OCI-LY3 (cell line): ENCODE results near the gene CRABP1.

Experiments
- H2AFZ ChIP-seq: fragments of 200-600, 300-600 bp; shearing (Covaris generic); 2 replicates; pipeline ENCODE4 v1.6.0; 2014; ENCODE audit warnings: antibody characterized with exemption, low read depth, low read length
- H3K27ac ChIP-seq: fragments of 200-600, 300-600 bp; sonication (generic); 2 replicates; pipeline ENCODE4 v1.5.1; 2014; ENCODE audit warnings: mild to moderate bottlenecking, low read length, moderate library complexity, mixed read lengths
- H3K27me3 ChIP-seq: fragments of 200-600, 300-600 bp; sonication (generic); 2 replicates; pipeline ENCODE4 v1.6.1; 2014; ENCODE audit warnings: low read depth, low read length, mixed read lengths
- H3K36me3 ChIP-seq: fragments of 200-600, 300-600 bp; sonication (generic); replicated peaks from 2 replicates; pipeline ENCODE3; 2014; ENCODE audit warnings: low read depth, low read length, mixed read lengths
- H3K4me1 ChIP-seq: fragments of 300-600, 200-600 bp; sonication (generic); 2 replicates; pipeline ENCODE4 v1.6.1; 2014; ENCODE audit warnings: low read length, mixed read lengths
- H3K4me2 ChIP-seq: fragments of 200-600, 300-600 bp; sonication (generic); 2 replicates; pipeline ENCODE4 v1.6.1; 2014; ENCODE audit warnings: low read length, mixed read lengths
- H3K4me3 ChIP-seq: fragments of 300-600, 200-600 bp; sonication (generic); 2 replicates; pipeline ENCODE4 v1.5.1; 2014; ENCODE audit warnings: antibody characterized with exemption, mild to moderate bottlenecking, low read length, moderate library complexity
- H3K79me2 ChIP-seq: fragments of 300-600, 200-600 bp; shearing (Covaris generic); 2 replicates; pipeline ENCODE4 v1.6.1; 2014; ENCODE audit warnings: mild to moderate bottlenecking, low read length, mixed read lengths
- H3K9ac ChIP-seq: fragments of 300-600, 200-600 bp; shearing (Covaris generic); 2 replicates; pipeline ENCODE4 v1.6.0; 2014; ENCODE audit warnings: mild to moderate bottlenecking, low read length, moderate library complexity
- H3K9me3 ChIP-seq: fragments of 200-600, 300-600 bp; shearing (Covaris generic); 2 replicates; pipeline ENCODE4 v1.6.1; 2014; ENCODE audit warnings: low read length, mixed read lengths; ENCODE audit not compliant: insufficient read depth
- H4K20me1 ChIP-seq: fragments of 200-600, 300-600 bp; sonication (generic); 2 replicates; pipeline ENCODE4 v1.6.1; 2016; ENCODE audit warnings: low read length, mixed read lengths; ENCODE audit not compliant: insufficient read depth
- EZH2phosphoT487 ChIP-seq: fragments of 200-600 bp; shearing (Covaris generic); IDR thresholded peaks from 2 replicates; pipeline ENCODE4 v1.6.1; 2018; ENCODE audit warnings: antibody characterized with exemption, mixed run types, low read depth
- TF ChIP-seq, protein P1 (sequence below): fragments of 200-600, 300-600 bp; sonication (generic); IDR thresholded peaks from 2 replicates; pipeline ENCODE4 v1.5.1; 2014; ENCODE audit warnings: antibody characterized with exemption, low read length, low read depth

The CRABP1 gene

DNA sequence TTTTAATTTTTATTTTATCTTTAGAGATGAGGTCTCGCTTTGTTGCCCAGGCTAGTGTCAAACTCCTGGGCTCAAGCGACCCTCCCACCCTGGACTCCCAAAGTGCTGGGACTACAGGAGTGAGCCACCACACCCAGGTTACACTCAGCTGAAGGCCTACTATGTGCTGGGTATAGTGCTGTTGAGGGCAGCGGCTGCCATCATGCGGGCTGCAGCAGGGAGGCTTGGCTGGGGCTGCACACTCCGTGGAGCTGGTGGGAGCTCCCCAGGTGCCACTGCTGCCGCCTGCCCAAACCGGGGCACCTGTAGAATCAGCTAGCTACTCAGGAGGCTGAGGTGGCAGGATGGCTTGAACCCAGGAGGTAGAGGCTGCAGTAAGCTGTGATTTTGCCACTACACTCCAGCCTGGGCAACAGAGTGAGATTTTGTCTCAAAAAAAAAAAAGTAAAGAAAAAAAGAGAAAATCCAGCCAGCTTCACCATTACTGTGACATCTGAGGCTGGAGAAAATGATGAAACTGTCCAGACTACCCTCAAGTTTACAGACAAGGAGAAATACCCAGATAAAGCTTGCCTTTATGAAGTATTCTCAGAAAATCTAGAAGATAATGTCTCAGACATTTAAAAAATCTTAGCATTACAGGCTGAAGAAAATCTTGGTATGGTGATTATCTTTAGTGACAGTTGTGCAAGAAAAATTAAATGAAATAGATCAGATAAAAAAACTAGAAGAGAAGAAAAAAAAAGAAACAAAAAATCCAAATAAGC is 42.1 kb downstream of the CRABP1 start:
- H3K27ac ChIP-seq = no peak overlapping the region
- H3K79me2 ChIP-seq = no peaks in the 10 kb centered on the region
- no peaks in the 10 kb centered on the region for H3K4me1 ChIP-seq
- no peaks in the 10 kb centered on the region for H3K9me3 ChIP-seq
- no peak overlapping the region for H2AFZ ChIP-seq
- no peaks in the 10 kb centered on the region for H4K20me1 ChIP-seq
- H3K4me3 ChIP-seq = no peak overlapping the region
- TF ChIP-seq EZH2phosphoT487 = no peak
- TF ChIP-seq, protein P1, sequence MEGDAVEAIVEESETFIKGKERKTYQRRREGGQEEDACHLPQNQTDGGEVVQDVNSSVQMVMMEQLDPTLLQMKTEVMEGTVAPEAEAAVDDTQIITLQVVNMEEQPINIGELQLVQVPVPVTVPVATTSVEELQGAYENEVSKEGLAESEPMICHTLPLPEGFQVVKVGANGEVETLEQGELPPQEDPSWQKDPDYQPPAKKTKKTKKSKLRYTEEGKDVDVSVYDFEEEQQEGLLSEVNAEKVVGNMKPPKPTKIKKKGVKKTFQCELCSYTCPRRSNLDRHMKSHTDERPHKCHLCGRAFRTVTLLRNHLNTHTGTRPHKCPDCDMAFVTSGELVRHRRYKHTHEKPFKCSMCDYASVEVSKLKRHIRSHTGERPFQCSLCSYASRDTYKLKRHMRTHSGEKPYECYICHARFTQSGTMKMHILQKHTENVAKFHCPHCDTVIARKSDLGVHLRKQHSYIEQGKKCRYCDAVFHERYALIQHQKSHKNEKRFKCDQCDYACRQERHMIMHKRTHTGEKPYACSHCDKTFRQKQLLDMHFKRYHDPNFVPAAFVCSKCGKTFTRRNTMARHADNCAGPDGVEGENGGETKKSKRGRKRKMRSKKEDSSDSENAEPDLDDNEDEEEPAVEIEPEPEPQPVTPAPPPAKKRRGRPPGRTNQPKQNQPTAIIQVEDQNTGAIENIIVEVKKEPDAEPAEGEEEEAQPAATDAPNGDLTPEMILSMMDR = no peak
- no peak overlapping the region for H3K9ac ChIP-seq
- no peak overlapping the region for H3K4me2 ChIP-seq
- no peaks in the 10 kb centered on the region for H3K36me3 ChIP-seq
- H3K27me3 ChIP-seq = peaks cover 42% of the 10 kb centered on the region

DNA sequence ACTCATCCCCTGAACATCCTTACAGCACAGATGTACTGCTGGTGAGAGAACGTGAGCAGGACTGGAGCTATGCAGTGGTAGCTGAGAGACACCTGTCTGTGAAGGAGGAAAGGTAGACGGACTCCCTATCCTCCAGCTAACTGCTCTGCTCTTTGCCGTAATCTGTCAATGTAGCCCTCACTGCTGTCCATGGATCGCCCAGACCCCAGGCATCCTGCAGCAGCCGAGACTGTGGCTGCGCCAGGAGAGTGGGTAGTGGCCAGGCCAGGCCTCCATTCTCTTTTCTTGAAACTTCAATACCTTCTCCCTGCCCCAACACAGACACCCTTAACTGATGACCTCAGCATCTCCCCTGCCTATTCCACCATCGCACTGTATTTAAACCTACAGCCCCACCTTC is 44.5 kb downstream of the CRABP1 start:
- no peak overlapping the region for H3K4me3 ChIP-seq
- H3K27ac ChIP-seq = no peak overlapping the region
- no peak for TF ChIP-seq EZH2phosphoT487
- TF ChIP-seq, protein P1 = no peak
- no peaks in the 10 kb centered on the region for H3K4me1 ChIP-seq
- H3K36me3 ChIP-seq = no peaks in the 10 kb centered on the region
- H2AFZ ChIP-seq = no peak overlapping the region
- H3K79me2 ChIP-seq = no peaks in the 10 kb centered on the region
- no peak overlapping the region for H3K9ac ChIP-seq
- no peaks in the 10 kb centered on the region for H3K9me3 ChIP-seq
- H3K27me3 ChIP-seq = peaks cover 49% of the 10 kb centered on the region
- no peak overlapping the region for H3K4me2 ChIP-seq
- H4K20me1 ChIP-seq = no peaks in the 10 kb centered on the region

DNA sequence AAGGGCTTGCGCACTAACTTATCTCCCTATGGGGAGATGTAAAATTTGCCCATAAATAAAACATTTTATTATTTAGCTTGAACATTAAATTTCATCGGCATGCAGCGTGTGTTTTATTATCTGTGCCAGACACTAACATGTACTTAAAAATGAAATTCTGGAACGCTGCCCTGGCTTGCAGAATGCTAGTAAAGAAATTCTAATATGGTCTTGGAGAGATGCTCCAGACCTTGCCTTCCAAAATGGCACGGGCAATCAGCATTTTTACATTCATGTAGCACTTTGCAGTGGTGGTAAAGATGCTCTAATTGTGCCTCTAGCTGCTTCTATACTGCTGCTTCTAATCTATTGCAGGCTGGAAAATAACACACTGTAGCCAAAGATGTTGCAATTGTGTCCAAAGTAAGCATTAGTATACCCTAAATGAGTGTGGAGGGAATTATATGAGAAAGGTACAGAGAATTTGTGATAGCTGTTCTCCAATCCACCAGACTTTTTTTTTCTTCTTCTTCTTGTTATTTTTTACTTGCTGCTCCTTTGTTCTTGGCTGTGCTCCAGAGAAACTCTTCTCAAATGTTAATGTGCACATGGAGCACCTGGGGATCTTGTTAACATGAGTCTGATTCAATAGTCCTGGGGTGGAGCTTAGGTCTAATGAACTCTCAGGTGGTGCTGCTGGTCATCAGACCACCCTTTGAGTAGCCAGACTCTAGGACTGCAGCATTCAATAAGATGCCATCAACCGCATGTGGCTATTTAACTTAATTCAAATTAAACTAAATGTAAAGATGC is 47.3 kb downstream of the CRABP1 start:
- Histone ChIP-seq H3K27me3 (peaks cover 52% of the 10 kb centered on the region), H3K4me3 (no peak overlapping the region), H3K4me2 (no peak overlapping the region), H3K4me1 (no peaks in the 10 kb centered on the region), H3K9me3 (no peaks in the 10 kb centered on the region), H3K36me3 (no peaks in the 10 kb centered on the region), H3K79me2 (no peaks in the 10 kb centered on the region), H3K27ac (no peak overlapping the region), H4K20me1 (no peaks in the 10 kb centered on the region), H2AFZ (no peak overlapping the region), H3K9ac (no peak overlapping the region)
- TF ChIP-seq EZH2phosphoT487 = no peak
- TF ChIP-seq, protein P1 = no peak

DNA sequence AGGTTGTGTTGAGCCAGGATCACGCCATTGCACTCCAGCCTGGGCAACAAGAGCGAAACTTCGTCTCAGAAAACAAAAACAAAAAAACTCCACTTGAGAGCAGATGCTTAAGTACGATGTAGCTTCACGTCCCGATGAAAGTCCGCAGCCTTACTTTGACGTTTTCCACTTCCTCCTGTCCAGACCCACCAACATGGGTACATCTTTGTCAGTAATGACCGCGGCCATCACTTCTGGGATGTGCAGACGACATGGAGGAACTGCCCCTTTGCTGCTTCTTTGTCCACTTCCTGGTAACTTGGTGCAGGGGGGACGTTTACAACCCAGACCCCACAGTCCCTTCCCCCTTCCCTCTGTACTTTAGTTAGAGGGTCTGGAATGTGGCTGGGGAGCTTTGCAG is 48.7 kb downstream of the CRABP1 start:
- no peaks in the 10 kb centered on the region for H3K4me1 ChIP-seq
- TF ChIP-seq, protein P1 = no peak
- no peak for TF ChIP-seq EZH2phosphoT487
- H2AFZ ChIP-seq = no peak overlapping the region
- peaks cover 41% of the 10 kb centered on the region for H3K27me3 ChIP-seq
- H3K4me3 ChIP-seq = no peak overlapping the region
- H3K27ac ChIP-seq = no peak overlapping the region
- no peak overlapping the region for H3K9ac ChIP-seq
- no peaks in the 10 kb centered on the region for H3K79me2 ChIP-seq
- H3K4me2 ChIP-seq = no peak overlapping the region
- no peaks in the 10 kb centered on the region for H3K9me3 ChIP-seq
- H3K36me3 ChIP-seq = no peaks in the 10 kb centered on the region
- no peaks in the 10 kb centered on the region for H4K20me1 ChIP-seq
